HepG2 (cell line): Measurements from ENCODE around the gene ARHGAP19. TPM values are rescaled to one million over a fixed set of nuclear protein-coding genes. Genes with fewer than 3 reads are reported as not detected.
A peak's percentile ranks its signal among the peaks of the same experiment; 100 is the strongest.

Experiments used
- EED ChIP-seq: sonication (generic); formaldehyde crosslinking; IDR thresholded peaks from 2 replicates; pipeline ENCODE4 v1.5.0; 2020; ENCODE audit warnings: mild to moderate bottlenecking, missing genetic modification reagents
- FOXK2 ChIP-seq: fragments of 450-650 bp; IDR thresholded peaks from 2 replicates; pipeline ENCODE4 v1.6.1; 2016
- HES4 ChIP-seq: sonication (generic); formaldehyde crosslinking; IDR thresholded peaks from 2 replicates; pipeline ENCODE4 v1.9.0; 2021; ENCODE audit warnings: mild to moderate bottlenecking, missing genetic modification reagents, borderline replicate concordance
- JUN ChIP-seq: sonication (generic); formaldehyde crosslinking; IDR thresholded peaks from 2 replicates; pipeline ENCODE4 v1.4.0; 2020; ENCODE audit warnings: mild to moderate bottlenecking, missing genetic modification reagents
- KAT8 ChIP-seq: IDR thresholded peaks from 2 replicates; pipeline ENCODE4 v1.6.1; 2016; ENCODE audit warnings: missing genetic modification reagents, missing compliant biosample characterization
- KMT2A ChIP-seq: sonication (generic); formaldehyde crosslinking; IDR thresholded peaks from 2 replicates; pipeline ENCODE4 v1.4.0; 2020; ENCODE audit warnings: missing genetic modification reagents
- MIXL1 ChIP-seq: IDR thresholded peaks from 2 replicates; pipeline ENCODE4 v1.6.1; 2016
- NFYB ChIP-seq: sonication (generic); formaldehyde crosslinking; IDR thresholded peaks from 2 replicates; pipeline ENCODE4 v1.4.0; 2020; ENCODE audit warnings: missing genetic modification reagents
- NRL ChIP-seq: sonication (generic); formaldehyde crosslinking; IDR thresholded peaks from 2 replicates; pipeline ENCODE4 v1.5.0; 2020; ENCODE audit warnings: missing genetic modification reagents, mild to moderate bottlenecking, moderate library complexity, borderline replicate concordance
- PAWR ChIP-seq: sonication (generic); formaldehyde crosslinking; IDR thresholded peaks from 2 replicates; pipeline ENCODE4 v1.4.0; 2020; ENCODE audit warnings: missing genetic modification reagents, mild to moderate bottlenecking, borderline replicate concordance
- PHF8 ChIP-seq: sonication (generic); formaldehyde crosslinking; IDR thresholded peaks from 2 replicates; pipeline ENCODE4 v1.5.0; 2020; ENCODE audit warnings: missing genetic modification reagents
- SMARCC2 ChIP-seq: fragments of 450-650 bp; IDR thresholded peaks from 2 replicates; pipeline ENCODE4 v1.6.1; 2017; ENCODE audit warnings: antibody characterized with exemption, mild to moderate bottlenecking
- SNRNP70 ChIP-seq: fragments of 200-400 bp; formaldehyde crosslinking; IDR thresholded peaks from 2 replicates; pipeline ENCODE4 v1.6.1; 2017; ENCODE audit warnings: mild to moderate bottlenecking, low read depth, low read length, moderate library complexity
- U2AF2 ChIP-seq: fragments of 200-400 bp; formaldehyde crosslinking; IDR thresholded peaks from 2 replicates; pipeline ENCODE4 v1.6.1; 2017; ENCODE audit warnings: low read depth, mild to moderate bottlenecking, low read length
- ZBTB7B ChIP-seq: sonication (generic); formaldehyde crosslinking; IDR thresholded peaks from 2 replicates; pipeline ENCODE4 v1.4.0; 2020; ENCODE audit warnings: missing genetic modification reagents
- ZFP36L2 ChIP-seq: sonication (generic); formaldehyde crosslinking; IDR thresholded peaks from 2 replicates; pipeline ENCODE4 v1.4.0; 2020; ENCODE audit warnings: missing genetic modification reagents
- ZFYVE20 ChIP-seq: sonication (generic); formaldehyde crosslinking; IDR thresholded peaks from 2 replicates; pipeline ENCODE4 v1.8.0; 2023; ENCODE audit warnings: low read depth, mild to moderate bottlenecking, moderate library complexity, missing genetic modification reagents, borderline replicate concordance
- ZNF136 ChIP-seq: sonication (generic); formaldehyde crosslinking; IDR thresholded peaks from 2 replicates; pipeline ENCODE4 v1.8.1; 2022; ENCODE audit warnings: low read depth, mild to moderate bottlenecking, moderate library complexity, missing genetic modification reagents
- ZNF230 ChIP-seq: sonication (generic); formaldehyde crosslinking; IDR thresholded peaks from 2 replicates; pipeline ENCODE4 v1.4.0; 2020; ENCODE audit warnings: mild to moderate bottlenecking, missing genetic modification reagents
- ZNF274 ChIP-seq: sonication (generic); formaldehyde crosslinking; IDR thresholded peaks from 2 replicates; pipeline ENCODE4 v1.5.1; 2020; ENCODE audit warnings: mild to moderate bottlenecking, missing genetic modification reagents
- ZNF292 ChIP-seq: sonication (generic); formaldehyde crosslinking; IDR thresholded peaks from 2 replicates; pipeline ENCODE4 v1.8.1; 2022; ENCODE audit warnings: mild to moderate bottlenecking, low read depth, missing genetic modification reagents, borderline replicate concordance
- ZNF350 ChIP-seq: sonication (generic); formaldehyde crosslinking; IDR thresholded peaks from 2 replicates; pipeline ENCODE4 v1.4.0; 2020; ENCODE audit warnings: mild to moderate bottlenecking, low read depth, missing genetic modification reagents, borderline replicate concordance
- ZNF468 ChIP-seq: sonication (generic); formaldehyde crosslinking; IDR thresholded peaks from 2 replicates; pipeline ENCODE4 v1.8.0; 2022; ENCODE audit warnings: mild to moderate bottlenecking, moderate library complexity, missing genetic modification reagents
- ZNF510 ChIP-seq: sonication (generic); formaldehyde crosslinking; IDR thresholded peaks from 2 replicates; pipeline ENCODE4 v1.4.0; 2020; ENCODE audit warnings: low read depth, mild to moderate bottlenecking, missing genetic modification reagents
- ZNF605 ChIP-seq: sonication (generic); formaldehyde crosslinking; IDR thresholded peaks from 2 replicates; pipeline ENCODE4 v1.8.0; 2022; ENCODE audit warnings: mild to moderate bottlenecking, missing genetic modification reagents
- ZNF644 ChIP-seq: IDR thresholded peaks from 2 replicates; pipeline ENCODE4 v1.6.1; 2016; ENCODE audit warnings: low read depth
- ZNF83 ChIP-seq: sonication (generic); formaldehyde crosslinking; IDR thresholded peaks from 2 replicates; pipeline ENCODE4 v1.4.0; 2020; ENCODE audit warnings: missing genetic modification reagents, mild to moderate bottlenecking, borderline replicate concordance
- ZSCAN25 ChIP-seq: sonication (generic); formaldehyde crosslinking; IDR thresholded peaks from 2 replicates; pipeline ENCODE4 v1.8.0; 2022; ENCODE audit warnings: mild to moderate bottlenecking, missing genetic modification reagents
- polyA plus RNA-seq, 8 experiments: library from polyadenylated mRNA; depleted of rRNA in 3 of 8; stranded (reverse) in 7 of 8; unstranded in 1 of 8; fragments of >200 nt; fragmentation: Illumina TruSeq in 4 of 8; extraction: Trizol in 4 of 8; gene quantifications; 2 replicates each; pipeline versions ENCODE4 v1.2.1 to v1.2.3, GENCODE V29; 2011 to 2016; ENCODE audit warnings: low read depth in 4 of 8, missing spikeins in 1 of 8, mixed read lengths in 1 of 8; ENCODE audit not compliant: insufficient read depth in 1 of 8
- total RNA-seq, 5 experiments: library from RNA; depleted of rRNA; stranded (reverse); fragments of >200 nt; fragmentation: Illumina TruSeq; extraction: Trizol; gene quantifications; 2 replicates each; pipeline ENCODE4 v1.2.3, GENCODE V29; 2016; ENCODE audit warnings: low read depth in 1 of 5
- TF ChIP-seq, protein P1 (sequence below): sonication (generic); formaldehyde crosslinking; IDR thresholded peaks from 2 replicates; pipeline ENCODE4 v1.8.0; 2022; ENCODE audit warnings: mild to moderate bottlenecking, missing genetic modification reagents, moderate library complexity
- TF ChIP-seq, protein P2 (sequence below): sonication (generic); formaldehyde crosslinking; IDR thresholded peaks from 2 replicates; pipeline ENCODE4 v1.4.0; 2020; ENCODE audit warnings: missing genetic modification reagents, mild to moderate bottlenecking, borderline replicate concordance

The ARHGAP19 gene
- total and polyA plus RNA-seq, 2 of the 13 experiments (the other 11 are each of a cell fraction or from before 2014, with no cell fraction given) = 7.6 to 10.0 TPM

DNA sequence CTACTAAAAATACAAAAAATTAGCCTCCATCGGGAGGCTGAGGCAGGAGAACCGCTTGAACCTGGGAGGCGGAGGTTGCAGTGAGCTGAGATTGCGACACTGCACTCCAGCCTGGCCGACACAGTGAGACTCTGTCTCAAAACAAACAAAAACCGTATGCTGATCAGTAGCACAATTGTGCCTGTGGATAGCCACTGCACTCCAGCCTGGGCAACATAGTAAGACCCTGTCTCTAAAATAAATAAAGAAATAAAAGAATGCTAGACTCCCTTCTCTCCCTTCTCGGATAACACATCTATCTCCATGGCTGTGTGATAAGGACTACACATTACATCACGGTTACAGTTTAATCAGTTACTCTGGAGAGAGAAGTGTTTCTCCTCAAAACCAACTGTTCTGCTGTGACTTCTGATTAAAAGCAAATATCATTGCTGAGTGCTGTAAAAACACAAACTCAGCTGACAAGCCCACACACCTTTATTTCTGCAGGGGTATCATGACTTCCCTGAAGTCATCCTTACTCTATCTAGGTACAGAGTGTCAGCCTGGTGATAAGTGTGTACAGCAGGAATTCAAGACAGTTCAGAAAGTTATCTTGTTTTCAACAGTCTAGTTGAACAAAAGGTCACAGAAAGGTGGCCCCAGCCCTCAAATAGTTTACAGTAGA lies 5.3 kb upstream of the ARHGAP19 start (continued):
- TF ChIP-seq SNRNP70 (no peak), ZNF350 (CRISPR knock-in tag) (no peak), FOXK2 (0 out of 2 replicates have a peak, but pooled peaks have one; percentile 14), ZNF230 (no peak), KMT2A (CRISPR knock-in tag) (no peak), ZNF605 (no peak), ZNF292 (CRISPR knock-in tag) (peak; percentile 69; the same call in 1 of the 2 replicates), ZFYVE20 (CRISPR knock-in tag) (no peak), ZNF136 (no peak), PAWR (CRISPR knock-in tag) (no peak), ZNF274 (CRISPR knock-in tag) (no peak), ZNF510 (CRISPR knock-in tag) (no peak), ZBTB7B (CRISPR knock-in tag) (no peak), KAT8 (no peak), ZSCAN25 (no peak), ZFP36L2 (CRISPR knock-in tag) (no peak), ZNF83 (no peak), PHF8 (CRISPR knock-in tag) (no peak), SMARCC2 (no peak), ZNF644 (no peak), JUN (CRISPR knock-in tag) (no peak), NFYB (CRISPR knock-in tag) (no peak), NRL (no peak), EED (CRISPR knock-in tag) (no peak), HES4 (CRISPR knock-in tag) (no peak), MIXL1 (no peak), U2AF2 (no peak), ZNF468 (CRISPR knock-in tag) (no peak)
- TF ChIP-seq, protein P1, sequence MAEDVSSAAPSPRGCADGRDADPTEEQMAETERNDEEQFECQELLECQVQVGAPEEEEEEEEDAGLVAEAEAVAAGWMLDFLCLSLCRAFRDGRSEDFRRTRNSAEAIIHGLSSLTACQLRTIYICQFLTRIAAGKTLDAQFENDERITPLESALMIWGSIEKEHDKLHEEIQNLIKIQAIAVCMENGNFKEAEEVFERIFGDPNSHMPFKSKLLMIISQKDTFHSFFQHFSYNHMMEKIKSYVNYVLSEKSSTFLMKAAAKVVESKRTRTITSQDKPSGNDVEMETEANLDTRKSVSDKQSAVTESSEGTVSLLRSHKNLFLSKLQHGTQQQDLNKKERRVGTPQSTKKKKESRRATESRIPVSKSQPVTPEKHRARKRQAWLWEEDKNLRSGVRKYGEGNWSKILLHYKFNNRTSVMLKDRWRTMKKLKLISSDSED = no peak
- TF ChIP-seq, protein P2, sequence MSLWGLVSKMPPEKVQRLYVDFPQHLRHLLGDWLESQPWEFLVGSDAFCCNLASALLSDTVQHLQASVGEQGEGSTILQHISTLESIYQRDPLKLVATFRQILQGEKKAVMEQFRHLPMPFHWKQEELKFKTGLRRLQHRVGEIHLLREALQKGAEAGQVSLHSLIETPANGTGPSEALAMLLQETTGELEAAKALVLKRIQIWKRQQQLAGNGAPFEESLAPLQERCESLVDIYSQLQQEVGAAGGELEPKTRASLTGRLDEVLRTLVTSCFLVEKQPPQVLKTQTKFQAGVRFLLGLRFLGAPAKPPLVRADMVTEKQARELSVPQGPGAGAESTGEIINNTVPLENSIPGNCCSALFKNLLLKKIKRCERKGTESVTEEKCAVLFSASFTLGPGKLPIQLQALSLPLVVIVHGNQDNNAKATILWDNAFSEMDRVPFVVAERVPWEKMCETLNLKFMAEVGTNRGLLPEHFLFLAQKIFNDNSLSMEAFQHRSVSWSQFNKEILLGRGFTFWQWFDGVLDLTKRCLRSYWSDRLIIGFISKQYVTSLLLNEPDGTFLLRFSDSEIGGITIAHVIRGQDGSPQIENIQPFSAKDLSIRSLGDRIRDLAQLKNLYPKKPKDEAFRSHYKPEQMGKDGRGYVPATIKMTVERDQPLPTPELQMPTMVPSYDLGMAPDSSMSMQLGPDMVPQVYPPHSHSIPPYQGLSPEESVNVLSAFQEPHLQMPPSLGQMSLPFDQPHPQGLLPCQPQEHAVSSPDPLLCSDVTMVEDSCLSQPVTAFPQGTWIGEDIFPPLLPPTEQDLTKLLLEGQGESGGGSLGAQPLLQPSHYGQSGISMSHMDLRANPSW (CRISPR knock-in tag) = no peak
